ENCODE data around the gene ZNF287.
A peak's percentile ranks its signal among the peaks of the same experiment; 100 is the strongest.

Gene ZNF287

DNA sequence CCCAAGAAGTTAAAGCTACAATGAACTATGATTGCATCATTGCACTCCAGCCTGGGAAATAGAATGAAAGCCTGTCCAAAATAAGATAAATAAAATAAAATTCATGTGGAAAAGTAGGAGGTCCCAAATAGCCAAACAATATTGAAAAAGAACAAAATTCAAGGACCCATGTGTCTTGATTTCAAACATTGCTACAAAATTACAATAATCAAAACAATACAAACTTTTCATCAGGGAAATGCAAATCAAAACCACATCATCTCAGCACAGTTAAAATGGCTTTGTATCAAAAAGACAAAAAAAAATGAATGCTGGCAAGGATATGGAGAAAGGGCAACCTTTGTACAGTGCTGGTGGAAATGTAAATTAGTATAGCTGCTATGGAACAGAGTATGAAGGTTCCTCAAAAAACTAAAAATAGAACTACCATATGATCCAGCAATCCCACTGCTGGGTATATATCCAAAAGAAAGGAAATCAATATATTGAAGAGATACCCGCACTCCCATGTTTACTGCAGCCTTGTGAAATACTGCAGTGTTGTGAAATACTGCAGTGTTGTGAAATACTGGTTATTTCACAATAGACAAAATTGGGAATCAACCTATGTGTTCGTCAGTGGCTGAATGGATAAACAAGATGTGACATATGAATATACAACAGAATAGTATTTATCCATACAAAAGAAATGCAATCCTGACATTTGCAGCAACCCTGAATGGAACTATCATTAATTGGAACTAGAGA lies 24.5 kb upstream of the ZNF287 start:
- H3K27me3 ChIP-seq (ENCODE audit: low read length) = no peaks in the 10 kb centered on the region
- H3K9me3 ChIP-seq (ENCODE audit: insufficient read depth, low read length) = no peaks in the 10 kb centered on the region
- H3K9ac ChIP-seq (ENCODE audit: low read length) = no peak overlapping the region
- TF ChIP-seq EZH2phosphoT487 (conservative IDR thresholded peaks at IDR 0.05; ENCODE audit: low read length) = no peak
- TF ChIP-seq, protein P1, sequence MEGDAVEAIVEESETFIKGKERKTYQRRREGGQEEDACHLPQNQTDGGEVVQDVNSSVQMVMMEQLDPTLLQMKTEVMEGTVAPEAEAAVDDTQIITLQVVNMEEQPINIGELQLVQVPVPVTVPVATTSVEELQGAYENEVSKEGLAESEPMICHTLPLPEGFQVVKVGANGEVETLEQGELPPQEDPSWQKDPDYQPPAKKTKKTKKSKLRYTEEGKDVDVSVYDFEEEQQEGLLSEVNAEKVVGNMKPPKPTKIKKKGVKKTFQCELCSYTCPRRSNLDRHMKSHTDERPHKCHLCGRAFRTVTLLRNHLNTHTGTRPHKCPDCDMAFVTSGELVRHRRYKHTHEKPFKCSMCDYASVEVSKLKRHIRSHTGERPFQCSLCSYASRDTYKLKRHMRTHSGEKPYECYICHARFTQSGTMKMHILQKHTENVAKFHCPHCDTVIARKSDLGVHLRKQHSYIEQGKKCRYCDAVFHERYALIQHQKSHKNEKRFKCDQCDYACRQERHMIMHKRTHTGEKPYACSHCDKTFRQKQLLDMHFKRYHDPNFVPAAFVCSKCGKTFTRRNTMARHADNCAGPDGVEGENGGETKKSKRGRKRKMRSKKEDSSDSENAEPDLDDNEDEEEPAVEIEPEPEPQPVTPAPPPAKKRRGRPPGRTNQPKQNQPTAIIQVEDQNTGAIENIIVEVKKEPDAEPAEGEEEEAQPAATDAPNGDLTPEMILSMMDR (IDR thresholded peaks at IDR 0.05; ENCODE audit: insufficient read depth, low read length, poor library complexity, severe bottlenecking) = no peak
- no peaks in the 10 kb centered on the region for H3K36me3 ChIP-seq (ENCODE audit: low read length)
- no peak overlapping the region for H3K4me3 ChIP-seq (ENCODE audit: insufficient read depth, low read length, poor library complexity, severe bottlenecking)
- no peak overlapping the region for H2AFZ ChIP-seq (ENCODE audit: low read depth, low read length, severe bottlenecking)
- no peaks in the 10 kb centered on the region for H3K9me2 ChIP-seq (replicated peaks; ENCODE audit: insufficient read depth, low read length)
- no peaks in the 10 kb centered on the region for H3K79me2 ChIP-seq (ENCODE audit: insufficient read depth, low read length)
- H3F3A ChIP-seq (ENCODE audit: insufficient read depth) = no peaks in the 10 kb centered on the region
- H3K4me2 ChIP-seq (ENCODE audit: low read depth, low read length, poor library complexity, severe bottlenecking) = no peak overlapping the region
- H3K27ac ChIP-seq (ENCODE audit: low read depth, low read length) = no peak overlapping the region
- H4K20me1 ChIP-seq (ENCODE audit: low read depth, low read length) = no peaks in the 10 kb centered on the region

DNA sequence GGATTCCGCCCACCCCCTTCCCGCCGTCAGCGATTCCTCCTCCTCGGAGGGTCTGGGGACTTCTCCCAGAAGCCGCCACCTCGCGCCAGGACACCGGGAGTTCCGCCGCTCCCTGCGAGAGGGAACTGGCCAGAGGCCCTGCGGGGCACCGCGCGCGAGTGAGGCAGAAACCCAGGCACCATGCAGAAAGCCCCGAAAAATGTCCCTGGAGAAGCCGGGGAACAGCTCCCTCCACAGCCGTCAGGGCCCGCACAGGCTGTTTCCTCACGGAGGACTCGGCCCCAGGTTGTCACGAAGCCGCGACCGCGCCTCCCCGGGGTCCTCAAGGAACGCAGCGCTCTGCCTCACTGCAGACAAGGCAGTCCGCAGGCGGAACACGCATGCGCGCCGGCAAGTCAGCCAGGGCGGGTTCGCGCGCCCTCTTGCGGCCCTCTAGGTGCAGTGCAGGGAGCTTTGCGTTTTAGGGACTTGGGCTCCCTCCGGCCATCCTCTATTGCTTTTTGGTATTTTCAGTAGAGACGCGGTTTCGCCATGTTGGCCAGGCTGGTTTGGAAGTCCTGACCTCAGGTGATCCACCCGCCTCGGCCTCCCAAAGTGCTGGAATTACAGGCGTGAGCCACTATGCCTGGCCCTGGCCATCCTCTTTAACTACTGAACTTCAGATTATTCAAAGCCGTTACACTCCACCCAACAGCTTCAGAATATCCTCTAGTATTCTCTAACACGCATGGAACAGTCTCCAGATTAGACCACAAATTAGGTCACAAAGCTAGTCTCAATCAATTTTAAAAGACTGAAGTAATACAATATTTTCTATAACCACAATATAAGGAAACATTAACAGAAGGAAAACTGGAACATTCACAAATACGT lies 20.3 kb upstream of the ZNF287 start:
- Histone ChIP-seq H4K20me1 (ENCODE audit: low read depth, low read length) (no peaks in the 10 kb centered on the region), H3K4me3 (ENCODE audit: insufficient read depth, low read length, poor library complexity, severe bottlenecking) (no peak overlapping the region), H3F3A (ENCODE audit: insufficient read depth) (no peaks in the 10 kb centered on the region), H3K27ac (ENCODE audit: low read depth, low read length) (no peak overlapping the region), H3K27me3 (ENCODE audit: low read length) (no peaks in the 10 kb centered on the region), H3K9me2 (replicated peaks; ENCODE audit: insufficient read depth, low read length) (no peaks in the 10 kb centered on the region), H3K79me2 (ENCODE audit: insufficient read depth, low read length) (no peaks in the 10 kb centered on the region), H3K9ac (ENCODE audit: low read length) (peak overlapping the region; percentile 25; the same call in 1 of the 2 replicates), H3K9me3 (ENCODE audit: insufficient read depth, low read length) (no peaks in the 10 kb centered on the region), H3K36me3 (ENCODE audit: low read length) (no peaks in the 10 kb centered on the region), H2AFZ (ENCODE audit: low read depth, low read length, severe bottlenecking) (peak overlapping the region; percentile 98), H3K4me2 (ENCODE audit: low read depth, low read length, poor library complexity, severe bottlenecking) (peak overlapping the region; percentile 53)
- no peak for TF ChIP-seq EZH2phosphoT487 (conservative IDR thresholded peaks at IDR 0.05; ENCODE audit: low read length)
- TF ChIP-seq, protein P1 (IDR thresholded peaks at IDR 0.05; ENCODE audit: insufficient read depth, low read length, poor library complexity, severe bottlenecking) = peak; percentile 93

DNA sequence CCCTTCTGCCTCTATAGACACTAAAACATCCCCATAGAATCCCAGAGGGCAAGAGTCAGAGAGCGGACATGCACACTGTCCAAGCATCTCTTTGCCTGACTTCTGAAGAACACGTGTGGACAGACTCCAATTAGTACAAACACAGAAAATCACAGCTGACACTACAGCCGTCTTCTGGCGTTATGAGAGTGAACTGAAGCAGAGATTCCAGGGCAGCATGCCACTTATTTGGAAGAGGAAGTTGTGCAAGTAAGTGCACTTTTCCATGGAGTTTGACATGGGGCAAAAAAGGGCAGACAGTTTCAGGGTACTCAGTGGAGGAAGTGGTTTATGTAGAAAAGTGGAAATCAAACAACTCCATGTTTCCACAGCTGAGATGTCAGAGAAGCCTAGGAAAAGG lies 16.8 kb upstream of the ZNF287 start:
- H4K20me1 ChIP-seq (ENCODE audit: low read depth, low read length) = no peaks in the 10 kb centered on the region
- no peaks in the 10 kb centered on the region for H3K36me3 ChIP-seq (ENCODE audit: low read length)
- TF ChIP-seq, protein P1 (IDR thresholded peaks at IDR 0.05; ENCODE audit: insufficient read depth, low read length, poor library complexity, severe bottlenecking) = no peak
- no peak for TF ChIP-seq EZH2phosphoT487 (conservative IDR thresholded peaks at IDR 0.05; ENCODE audit: low read length)
- no peaks in the 10 kb centered on the region for H3K27me3 ChIP-seq (ENCODE audit: low read length)
- no peak overlapping the region for H3K4me3 ChIP-seq (ENCODE audit: insufficient read depth, low read length, poor library complexity, severe bottlenecking)
- no peaks in the 10 kb centered on the region for H3K9me2 ChIP-seq (replicated peaks; ENCODE audit: insufficient read depth, low read length)
- no peak overlapping the region for H3K4me2 ChIP-seq (ENCODE audit: low read depth, low read length, poor library complexity, severe bottlenecking)
- no peak overlapping the region for H2AFZ ChIP-seq (ENCODE audit: low read depth, low read length, severe bottlenecking)
- no peaks in the 10 kb centered on the region for H3F3A ChIP-seq (ENCODE audit: insufficient read depth)
- H3K27ac ChIP-seq (ENCODE audit: low read depth, low read length) = no peak overlapping the region
- no peaks in the 10 kb centered on the region for H3K9me3 ChIP-seq (ENCODE audit: insufficient read depth, low read length)
- no peak overlapping the region for H3K9ac ChIP-seq (ENCODE audit: low read length)
- H3K79me2 ChIP-seq (ENCODE audit: insufficient read depth, low read length) = no peaks in the 10 kb centered on the region

Measured in SU-DHL-6 (cell line).